Activated CD8-positive, alpha-beta memory T cell treated with anti-CD3 and anti-CD28 coated beads, Interleukin-2, amount 10 ng/mL, durations not matched to agents 7 days and 5 days (primary cell): ENCODE data around the gene ZNF212. TPM values are rescaled to one million over a fixed set of nuclear protein-coding genes. Genes with fewer than 3 reads are reported as not detected.
"Not testable (repeated sequence)": the region's sequence is repeated elsewhere in the genome, so short reads cannot be mapped to it uniquely, and the experiment has no call there.

ENCODE experiments used
- ATAC-seq: fragments of 150-1000 bp; cut with Tn5 transposase; one replicate; pipeline ENCODE4 v1.10.0; 2021; ENCODE audit warnings: moderate library complexity
- CTCF ChIA-PET: fragments of 350-600 bp; sonication (Branson Sonifier 250); formaldehyde crosslinking; loops from one replicate; lab custom pipeline; 2021; ENCODE audit warnings: antibody characterized with exemption; lab: Charles Lee
- DNase-seq: peaks from one replicate; pipeline ENCODE4 v3.0.0-alpha.2; 2020
- H3K27ac Mint-ChIP-seq: one replicate; pipeline ENCODE4 v1.8.0; 2021; ENCODE audit warnings: mild to moderate bottlenecking, mixed read lengths
- H3K27me3 Mint-ChIP-seq: one replicate; pipeline ENCODE4 v1.8.0; 2021; ENCODE audit warnings: mixed read lengths
- H3K36me3 Mint-ChIP-seq: one replicate; pipeline ENCODE4 v1.8.0; 2021; ENCODE audit warnings: mild to moderate bottlenecking, mixed read lengths
- H3K4me1 Mint-ChIP-seq: one replicate; pipeline ENCODE4 v1.8.0; 2021; ENCODE audit warnings: mixed read lengths
- H3K4me3 Mint-ChIP-seq: one replicate; pipeline ENCODE4 v1.8.0; 2021; ENCODE audit warnings: mild to moderate bottlenecking, moderate library complexity, mixed read lengths
- H3K9me3 Mint-ChIP-seq: one replicate; pipeline ENCODE4 v1.8.0; 2022; ENCODE audit warnings: low read depth, mixed read lengths
- total RNA-seq, 2 experiments: library from RNA; stranded (reverse); gene quantifications; one replicate each; pipeline ENCODE4 v1.2.3, GENCODE V29; 2021

ZNF212 gene
- total RNA-seq, 2 experiments from 2014 or later: 12.8 to 14.2 TPM

DNA sequence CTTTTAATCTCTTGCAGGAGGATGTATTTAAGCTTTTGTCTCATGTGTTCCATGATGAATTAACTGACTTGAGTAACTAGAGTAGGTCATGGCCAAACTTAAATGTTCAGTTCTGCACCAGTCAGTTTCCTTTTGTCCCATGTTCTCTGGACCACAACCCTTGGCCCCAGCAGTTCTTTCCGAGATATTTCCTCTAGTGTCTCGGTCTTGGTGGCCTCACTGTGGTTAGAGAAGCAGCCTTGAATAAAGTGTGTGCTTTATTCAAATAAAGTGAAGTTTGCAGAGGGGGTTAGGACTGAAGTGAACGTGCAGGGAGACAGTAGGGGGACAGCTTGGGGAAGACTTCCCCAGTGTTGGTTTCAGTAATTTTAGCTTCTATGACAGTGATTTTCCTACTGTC, 9.3 kb downstream of the ZNF212 start:
- H3K27me3 Mint-ChIP-seq: no peaks in the 10 kb centered on the region
- H3K9me3 Mint-ChIP-seq: no peaks in the 10 kb centered on the region
- peaks cover 35% of the 10 kb centered on the region for H3K4me1 Mint-ChIP-seq
- DNase-seq (no peak), ATAC-seq (no peak)
- peak overlapping the region; percentile 60 for H3K27ac Mint-ChIP-seq
- no peak overlapping the region for H3K4me3 Mint-ChIP-seq
- peaks cover 17% of the 10 kb centered on the region for H3K36me3 Mint-ChIP-seq
- CTCF ChIA-PET: interaction anchor here (0.8 to 1.4 kb wide), 4 partner anchors 10 to 376 kb away, joined by 3 to 4 read pairs (median 3); no protein-coding TSS in a partner anchor

DNA sequence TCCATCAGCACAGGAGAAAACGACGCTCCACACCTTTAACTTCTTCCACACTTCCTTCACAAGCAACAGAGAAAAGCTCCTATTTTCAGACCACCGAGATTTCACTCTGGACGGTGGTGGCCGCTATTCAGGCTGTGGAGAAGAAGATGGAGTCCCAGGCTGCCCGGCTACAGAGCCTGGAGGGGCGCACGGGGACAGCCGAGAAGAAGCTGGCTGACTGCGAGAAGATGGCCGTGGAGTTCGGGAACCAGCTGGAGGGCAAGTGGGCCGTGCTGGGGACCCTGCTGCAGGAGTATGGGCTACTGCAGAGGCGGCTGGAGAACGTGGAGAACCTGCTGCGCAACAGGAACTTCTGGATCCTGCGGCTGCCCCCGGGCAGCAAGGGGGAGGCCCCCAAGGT, 10.7 kb downstream of the ZNF212 start:
- not testable (repeated sequence) for H3K27me3 Mint-ChIP-seq, DNase-seq, H3K9me3 Mint-ChIP-seq, H3K4me3 Mint-ChIP-seq, ATAC-seq, H3K27ac Mint-ChIP-seq
- Mint-ChIP-seq H3K4me1 (peaks cover 28% of the 10 kb centered on the region), H3K36me3 (peaks cover 17% of the 10 kb centered on the region)
- CTCF ChIA-PET: interaction anchor here (1.0 to 1.2 kb wide), 2 partner anchors 11 to 12 kb away, joined by 3 to 4 read pairs; partner anchors contain the start of gene ZNF783

DNA sequence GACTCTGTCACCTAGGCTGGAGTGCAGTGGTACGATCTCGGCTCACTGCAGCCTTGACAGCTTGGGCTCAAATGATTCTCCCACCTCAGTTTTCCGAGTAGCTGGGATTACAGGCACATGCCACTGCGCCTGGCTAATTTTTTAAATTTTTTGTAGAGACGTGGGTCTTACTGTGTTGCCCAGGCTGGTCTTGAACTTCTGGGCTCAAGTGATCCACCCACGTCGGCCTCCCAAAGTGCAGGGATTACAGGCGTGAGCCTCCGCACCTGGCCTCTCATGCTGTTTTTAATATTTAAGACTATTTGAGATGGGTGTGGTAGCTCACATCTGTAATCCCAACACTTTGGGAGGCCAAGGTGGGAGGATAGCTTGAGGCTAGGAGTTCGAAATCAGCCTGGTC, 12.1 kb downstream of the ZNF212 start:
- CTCF ChIA-PET: interaction anchor here (0.7 to 3.1 kb wide), 2 partner anchors 10 to 162 kb away, joined by 3 to 15 read pairs; partner anchors contain the start of gene ZNF783
- not testable (repeated sequence) for H3K4me3 Mint-ChIP-seq, H3K9me3 Mint-ChIP-seq, ATAC-seq, H3K27ac Mint-ChIP-seq, H3K27me3 Mint-ChIP-seq, DNase-seq
- Mint-ChIP-seq H3K36me3 (peaks cover 22% of the 10 kb centered on the region), H3K4me1 (peaks cover 18% of the 10 kb centered on the region)

DNA sequence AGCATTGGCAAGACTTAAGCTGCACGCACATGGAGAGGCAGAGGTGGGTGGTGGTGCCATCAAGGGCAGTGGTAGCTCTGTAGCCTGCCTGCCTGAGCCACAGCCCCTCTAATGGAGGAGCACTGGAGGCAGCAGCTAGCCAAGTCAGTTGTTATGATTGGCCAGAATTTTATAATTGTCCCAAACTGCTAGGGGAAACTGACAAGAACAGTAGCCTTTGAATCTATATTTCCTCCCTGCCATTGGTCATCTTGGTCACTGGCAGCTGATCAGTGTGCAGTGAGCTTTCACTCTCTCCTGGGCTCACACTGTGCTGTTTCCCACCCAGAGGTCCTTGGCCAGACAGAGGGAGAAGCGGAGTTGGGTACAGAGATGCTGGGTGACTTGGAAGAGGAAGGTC, 12.9 kb downstream of the ZNF212 start:
- ATAC-seq: no peak
- no peak overlapping the region for H3K4me3 Mint-ChIP-seq
- CTCF ChIA-PET: interaction anchor here (0.7 to 3.1 kb wide), 3 partner anchors 10 to 161 kb away, joined by 3 to 15 read pairs (median 3); partner anchors contain the start of gene ZNF783
- H3K4me1 Mint-ChIP-seq: peaks cover 18% of the 10 kb centered on the region
- H3K27ac Mint-ChIP-seq: no peak overlapping the region
- no peaks in the 10 kb centered on the region for H3K9me3 Mint-ChIP-seq
- H3K27me3 Mint-ChIP-seq: no peaks in the 10 kb centered on the region
- DNase-seq: no peak
- H3K36me3 Mint-ChIP-seq: peaks cover 22% of the 10 kb centered on the region

DNA sequence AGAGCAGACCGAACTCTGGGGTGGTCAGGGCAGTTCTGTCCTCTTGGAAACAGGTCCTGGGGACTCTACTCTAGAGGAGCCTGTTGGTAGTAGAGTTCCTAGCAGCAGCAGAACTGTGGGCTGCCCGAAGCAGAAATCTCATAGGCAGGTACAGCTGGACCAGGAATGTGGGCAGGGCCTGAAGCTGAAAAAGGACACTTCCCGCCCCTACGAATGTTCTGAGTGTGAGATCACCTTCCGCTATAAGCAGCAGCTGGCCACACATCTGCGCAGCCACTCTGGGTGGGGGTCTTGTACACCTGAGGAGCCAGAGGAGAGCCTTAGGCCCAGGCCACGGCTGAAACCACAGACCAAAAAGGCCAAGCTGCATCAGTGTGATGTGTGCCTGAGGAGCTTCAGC, 14.2 kb downstream of the ZNF212 start:
- Mint-ChIP-seq H3K9me3 (no peaks in the 10 kb centered on the region), H3K4me1 (peaks cover 6% of the 10 kb centered on the region), H3K4me3 (no peak overlapping the region), H3K27ac (no peak overlapping the region), H3K36me3 (peaks cover 22% of the 10 kb centered on the region), H3K27me3 (no peaks in the 10 kb centered on the region)
- CTCF ChIA-PET: interaction anchor here (3.1 kb wide), 1 partner anchor 8 kb away, joined by 15 read pairs; the partner anchor contains the start of gene ZNF783
- DNase-seq (no peak), ATAC-seq (no peak)

DNA sequence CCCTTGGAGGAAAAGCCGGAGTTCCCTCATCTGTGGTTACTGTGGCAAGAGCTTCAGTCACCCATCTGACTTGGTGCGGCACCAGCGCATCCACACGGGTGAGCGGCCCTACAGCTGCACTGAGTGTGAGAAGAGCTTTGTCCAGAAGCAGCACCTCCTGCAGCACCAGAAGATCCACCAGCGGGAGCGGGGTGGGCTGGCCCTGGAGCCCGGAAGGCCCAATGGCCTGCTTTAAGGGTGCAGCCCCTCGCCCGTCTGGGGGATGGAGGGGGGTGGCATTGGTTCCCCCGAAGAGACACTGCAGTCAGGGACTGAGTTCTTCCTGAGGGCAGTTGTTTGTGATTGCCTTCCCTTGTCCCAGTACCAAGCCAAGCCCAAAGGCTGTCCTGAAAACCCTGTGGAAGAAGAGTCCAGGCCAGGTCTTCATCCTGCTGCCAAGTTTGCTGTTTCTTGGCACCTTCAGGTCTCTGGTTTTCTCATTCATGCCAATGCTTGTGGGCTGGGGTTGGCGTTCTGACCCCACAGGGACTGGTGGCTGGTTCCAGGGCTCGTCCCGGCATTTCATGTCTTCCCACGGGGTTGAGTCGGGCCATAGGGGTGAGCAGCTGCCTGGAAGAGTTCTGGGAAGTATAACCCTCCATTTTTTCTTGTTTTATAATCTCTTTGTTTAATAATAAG, 14.9 kb downstream of the ZNF212 start:
- H3K27me3 Mint-ChIP-seq: no peaks in the 10 kb centered on the region
- H3K36me3 Mint-ChIP-seq: peaks cover 22% of the 10 kb centered on the region
- CTCF ChIA-PET: no interaction called here

DNA sequence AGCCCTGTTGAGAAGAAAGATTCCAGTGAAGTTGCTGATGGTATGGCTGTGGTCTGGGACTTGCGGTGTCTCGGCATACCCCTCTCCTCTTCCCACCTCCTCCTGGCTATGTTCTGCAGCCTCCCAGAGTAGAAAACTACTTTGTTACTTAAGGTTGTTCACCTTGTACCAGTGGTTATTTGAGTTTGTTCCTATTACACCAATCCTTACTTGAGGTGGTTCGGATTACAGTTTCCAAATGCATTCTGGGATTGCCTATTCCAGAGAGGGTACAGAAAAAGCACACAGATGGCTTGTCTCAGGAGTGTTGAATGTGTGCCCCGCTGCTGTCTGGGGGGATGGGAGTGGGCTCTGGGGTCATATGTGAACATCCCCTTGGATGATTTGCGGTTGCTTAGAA, 15.7 kb downstream of the ZNF212 start:
- DNase-seq: no peak
- Mint-ChIP-seq H3K27me3 (no peaks in the 10 kb centered on the region), H3K27ac (no peak overlapping the region), H3K4me3 (no peak overlapping the region), H3K36me3 (peaks cover 22% of the 10 kb centered on the region), H3K9me3 (no peaks in the 10 kb centered on the region), H3K4me1 (no peaks in the 10 kb centered on the region)
- no peak for ATAC-seq
- CTCF ChIA-PET: no interaction called here

More for the DNA sequence above, 14.9 kb downstream of the ZNF212 start:
- no peaks in the 10 kb centered on the region for H3K9me3 Mint-ChIP-seq
- no peak for ATAC-seq
- H3K27ac Mint-ChIP-seq: no peak overlapping the region
- H3K4me1 Mint-ChIP-seq: no peaks in the 10 kb centered on the region
- H3K4me3 Mint-ChIP-seq: no peak overlapping the region
- no peak for DNase-seq

DNA sequence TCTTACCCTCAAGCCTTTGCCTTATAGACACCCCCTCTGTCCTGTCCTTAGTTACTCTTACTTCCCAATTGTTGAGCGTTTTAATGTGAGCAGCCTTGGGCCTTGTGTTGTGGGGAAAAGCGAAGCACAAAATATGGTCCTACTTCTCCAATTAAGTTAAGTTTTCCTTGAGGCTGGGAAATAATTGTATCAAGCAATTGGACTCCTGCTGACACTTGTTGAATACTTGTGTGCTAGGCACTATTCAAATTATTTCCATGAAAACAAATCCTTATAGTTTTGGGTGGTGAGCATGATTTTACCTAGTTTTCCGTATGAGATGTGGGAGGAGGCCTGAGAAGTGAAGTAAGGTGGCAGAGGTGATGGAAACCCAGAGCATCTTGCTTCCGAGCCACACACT, 17.1 kb downstream of the ZNF212 start:
- no peak for ATAC-seq
- CTCF ChIA-PET: no interaction called here
- no peak overlapping the region for H3K4me3 Mint-ChIP-seq
- H3K36me3 Mint-ChIP-seq: peaks cover 19% of the 10 kb centered on the region
- peaks cover 11% of the 10 kb centered on the region for H3K4me1 Mint-ChIP-seq
- H3K27me3 Mint-ChIP-seq: no peaks in the 10 kb centered on the region
- H3K9me3 Mint-ChIP-seq: no peaks in the 10 kb centered on the region
- DNase-seq: no peak
- no peak overlapping the region for H3K27ac Mint-ChIP-seq

DNA sequence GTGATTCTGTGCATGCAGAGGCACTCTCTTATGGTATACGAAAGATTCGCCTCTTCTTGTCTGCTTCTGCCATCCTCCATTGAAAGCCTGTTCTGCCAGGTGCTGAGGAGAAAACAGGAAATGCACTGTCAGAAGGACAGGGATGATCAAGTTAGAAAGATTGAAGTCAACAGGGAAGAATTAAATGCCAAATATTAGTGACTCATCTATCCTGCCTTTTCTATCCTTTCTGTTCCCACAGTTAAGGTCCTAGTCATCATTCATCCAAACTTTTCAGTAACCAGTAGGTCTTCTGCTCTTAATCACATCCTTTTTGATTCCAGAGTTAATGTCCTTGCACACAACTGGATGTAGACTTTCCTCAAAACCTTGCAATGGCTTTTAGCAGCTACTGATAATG, 17.7 kb downstream of the ZNF212 start:
- H3K4me1 Mint-ChIP-seq: peaks cover 13% of the 10 kb centered on the region
- peaks cover 16% of the 10 kb centered on the region for H3K36me3 Mint-ChIP-seq
- no peak overlapping the region for H3K4me3 Mint-ChIP-seq
- H3K27ac Mint-ChIP-seq: no peak overlapping the region
- H3K27me3 Mint-ChIP-seq: no peaks in the 10 kb centered on the region
- DNase-seq (no peak), ATAC-seq (no peak)
- CTCF ChIA-PET: interaction anchor here (1.4 kb wide), 1 partner anchor 24 kb away, joined by 3 read pairs; no protein-coding TSS in a partner anchor
- no peaks in the 10 kb centered on the region for H3K9me3 Mint-ChIP-seq

DNA sequence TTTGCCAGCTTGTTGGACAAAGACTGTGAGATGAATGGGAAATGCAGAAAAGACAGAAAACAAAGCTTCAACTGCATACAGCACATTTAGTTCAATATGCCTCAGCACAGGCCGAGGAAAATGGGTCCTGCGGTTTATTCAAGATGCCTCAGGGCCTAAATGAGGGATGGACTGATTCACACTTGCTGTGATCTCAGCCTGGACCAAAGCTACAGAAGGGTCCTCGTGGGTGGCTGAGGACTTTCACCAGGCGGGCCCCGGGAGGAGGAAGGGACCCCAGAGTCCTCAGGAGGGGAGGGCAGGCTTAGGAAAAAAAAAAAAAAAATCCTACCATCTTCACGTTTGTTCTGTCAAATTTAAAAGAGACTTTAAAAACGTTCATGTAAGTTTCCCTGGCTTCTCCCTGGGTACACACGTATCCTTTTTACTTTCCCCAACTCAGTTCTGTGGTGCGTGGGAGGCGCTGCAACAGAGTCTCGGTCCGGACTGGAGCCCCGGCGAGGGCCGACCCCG, 21.9 kb downstream of the ZNF212 start:
- ATAC-seq: peak; percentile 8
- no peak for DNase-seq
- Mint-ChIP-seq H3K9me3 (no peaks in the 10 kb centered on the region), H3K27me3 (no peaks in the 10 kb centered on the region), H3K36me3 (peaks cover 7% of the 10 kb centered on the region), H3K4me3 (peak overlapping the region; percentile 74), H3K4me1 (peaks cover 26% of the 10 kb centered on the region), H3K27ac (peak overlapping the region; percentile 77)
- CTCF ChIA-PET: interaction anchor here (0.5 to 5.3 kb wide), 31 partner anchors 9 to 1310 kb away, joined by 3 to 26 read pairs (median 4); partner anchors contain the start of genes ZNF212, ZNF282, ZNF398 and ZNF777

DNA sequence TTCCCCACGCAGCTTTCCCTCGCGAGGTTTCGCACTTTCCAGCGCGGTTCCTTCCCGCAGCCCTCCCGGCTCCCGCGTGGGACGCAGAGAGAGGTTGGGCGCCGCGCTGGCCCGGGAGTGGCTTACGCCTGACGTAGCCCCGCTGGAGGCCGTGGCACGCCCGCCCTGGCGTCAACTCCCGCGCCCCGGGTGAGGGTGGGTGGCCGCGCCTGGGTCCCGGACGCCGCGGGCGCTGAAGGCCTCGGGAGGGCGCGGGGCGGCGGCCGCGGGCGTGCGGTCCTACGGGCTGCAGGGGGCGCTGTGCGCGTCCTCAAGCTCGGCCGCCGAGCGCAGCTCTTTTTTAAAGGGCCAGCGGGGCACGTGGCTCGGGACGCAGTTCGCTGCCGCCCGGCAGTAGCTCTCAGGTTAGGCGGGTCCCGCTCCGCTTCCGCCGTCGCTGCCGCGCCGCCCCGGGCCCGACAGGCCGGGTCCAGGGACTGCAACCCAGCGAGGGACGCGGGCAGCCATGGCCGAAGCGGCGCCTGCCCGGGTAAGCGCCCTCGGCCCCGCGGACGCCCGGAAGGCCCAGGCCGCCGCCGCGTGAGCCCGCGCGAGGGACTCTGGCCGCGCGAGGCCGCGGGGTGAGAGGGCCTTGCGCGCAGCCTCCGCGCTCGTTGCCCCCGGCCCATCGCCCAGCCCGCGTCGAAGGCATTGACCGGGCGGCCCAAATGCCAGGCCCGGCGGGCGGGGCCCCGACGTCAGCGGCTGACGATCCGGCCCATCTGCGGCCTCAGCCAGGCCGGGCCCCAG, 22.6 kb downstream of the ZNF212 start, which contains the start of gene ZNF783:
Gene ZNF783, plus strand, starts transcription at position 368 of the 789 bp plus-strand sequence. Its CDS starts 138 bp downstream, at position 506.
- peak; percentile 87 for ATAC-seq
- Mint-ChIP-seq H3K27ac (peak within 1 kb of the TSS; percentile 77), H3K4me3 (peak within 1 kb of the TSS; percentile 74), H3K4me1 (peaks cover 26% of the 10 kb centered on the region), H3K36me3 (peaks cover 11% of the 10 kb centered on the region), H3K27me3 (no peaks in the 10 kb centered on the region), H3K9me3 (no peaks in the 10 kb centered on the region)
- CTCF ChIA-PET: interaction anchor here (0.7 to 5.3 kb wide), 31 partner anchors 8 to 307 kb away, joined by 3 to 26 read pairs (median 4); partner anchors contain the start of genes ZNF212, ZNF282, ZNF398 and ZNF777
- DNase-seq: peak; percentile 88

DNA sequence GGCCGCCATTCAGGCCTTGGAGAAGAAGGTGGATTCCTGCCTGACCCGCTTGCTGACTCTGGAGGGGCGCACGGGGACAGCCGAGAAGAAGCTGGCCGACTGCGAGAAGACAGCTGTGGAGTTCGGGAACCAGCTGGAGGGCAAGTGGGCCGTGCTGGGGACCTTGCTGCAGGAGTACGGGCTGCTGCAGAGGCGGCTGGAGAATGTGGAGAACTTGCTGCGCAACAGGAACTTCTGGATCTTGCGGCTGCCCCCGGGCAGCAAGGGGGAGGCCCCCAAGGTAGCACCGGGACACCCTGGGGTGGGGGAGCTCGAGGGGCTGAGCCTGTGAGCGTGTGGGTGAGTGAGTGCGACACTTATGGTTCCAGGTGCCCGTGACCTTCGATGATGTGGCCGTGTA, 27.0 kb downstream of the ZNF212 start:
- peaks cover 16% of the 10 kb centered on the region for H3K4me1 Mint-ChIP-seq
- CTCF ChIA-PET: interaction anchor here (1.2 kb wide), 1 partner anchor 26 kb away, joined by 4 read pairs; no protein-coding TSS in a partner anchor

DNA sequence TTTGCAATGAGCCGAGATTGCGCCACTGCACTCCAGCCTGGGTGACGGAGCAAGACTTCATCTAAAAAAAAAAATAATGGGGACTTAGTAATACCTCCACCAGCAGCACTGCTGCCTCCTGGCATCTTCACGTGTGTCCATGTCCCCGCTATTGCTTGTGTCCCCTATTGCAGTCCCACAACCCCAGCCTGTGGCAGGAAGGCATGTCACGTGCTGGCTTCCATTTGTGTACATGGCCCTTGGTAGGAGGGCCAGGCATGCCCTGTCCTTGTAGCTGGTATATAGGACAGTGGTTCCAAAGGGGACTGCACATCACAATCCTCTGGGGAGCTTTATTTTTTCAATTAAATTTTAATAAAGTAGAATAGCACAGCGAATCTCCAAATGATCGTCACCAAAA, 28.3 kb downstream of the ZNF212 start:
- Mint-ChIP-seq H3K9me3 (no peaks in the 10 kb centered on the region), H3K27ac (no peak overlapping the region), H3K36me3 (peaks cover 42% of the 10 kb centered on the region), H3K4me3 (no peak overlapping the region), H3K27me3 (no peaks in the 10 kb centered on the region), H3K4me1 (peaks cover 13% of the 10 kb centered on the region)
- ATAC-seq: no peak
- DNase-seq: no peak
- CTCF ChIA-PET: no interaction called here

More for the DNA sequence above, 27.0 kb downstream of the ZNF212 start:
- Mint-ChIP-seq H3K9me3 (no peaks in the 10 kb centered on the region), H3K36me3 (peaks cover 36% of the 10 kb centered on the region), H3K4me3 (no peak overlapping the region), H3K27me3 (no peaks in the 10 kb centered on the region), H3K27ac (no peak overlapping the region)
- no peak for DNase-seq
- ATAC-seq: no peak
